ENCODE results near the gene MARF1. TPM values are rescaled to one million over a fixed set of nuclear protein-coding genes. Genes with fewer than 3 reads are reported as not detected.

MARF1 gene
- total and polyA plus RNA-seq, 9 of the 15 experiments (the other 6 are each of a cell fraction or from before 2014, with no cell fraction given): 4.7 to 33.2 (median 11.7) TPM

GRCh38 chr16:15604460-15605440 is 38.2 kb downstream of the MARF1 start:
- no peak overlapping the region for H3K4me2 ChIP-seq (ENCODE audit: insufficient read depth, low read length)
- H3K4me3 ChIP-seq: no peak overlapping the region
- H3K27ac ChIP-seq (ENCODE audit: extremely low read depth, low read depth, low read length): no peak overlapping the region
- ChIA-PET POLR2A (interaction anchor here (0.6 to 1.9 kb wide), 6 partner anchors 9 to 60 kb away, joined by 3 to 6 read pairs (median 4); no protein-coding TSS in a partner anchor), CTCF (ENCODE audit: low intra/inter-chr PET ratio) (no interaction called here)
- H2AFZ ChIP-seq (ENCODE audit: low read depth, low read length): no peak overlapping the region
- TF ChIP-seq ZNF584 (CRISPR knock-in tag; IDR thresholded peaks at IDR 0.05; ENCODE audit: low read depth) (peak; percentile 77; the same call in 1 of the 2 replicates), CEBPG (CRISPR knock-in tag; IDR thresholded peaks at IDR 0.05) (peak; percentile 64; the same call in 1 of the 2 replicates), CEBPG (tag; conservative IDR thresholded peaks at IDR 0.05 in 1 of 2, IDR thresholded peaks at IDR 0.05 in 1 of 2) (peak; percentile 53 to 85; a peak in 3 of 4 replicates), SMAD4 (CRISPR knock-in tag; conservative IDR thresholded peaks at IDR 0.05) (0 out of 2 replicates have a peak, but pooled peaks have one; percentile 41), HDAC8 (tag; IDR thresholded peaks at IDR 0.05) (no peak), ZNF124 (CRISPR knock-in tag; IDR thresholded peaks at IDR 0.05) (no peak), DMBX1 (CRISPR knock-in tag; IDR thresholded peaks at IDR 0.05; ENCODE audit: borderline replicate concordance) (0 out of 2 replicates have a peak, but pooled peaks have one; percentile 24), HMBOX1 (IDR thresholded peaks at IDR 0.05) (peak; percentile 73), TCF15 (CRISPR knock-in tag; IDR thresholded peaks at IDR 0.05) (no peak), CEBPB (tag; IDR thresholded peaks at IDR 0.05) (peak; percentile 60), NR2C1 (IDR thresholded peaks at IDR 0.05) (no peak), NR2C1 (tag; IDR thresholded peaks at IDR 0.05) (0 out of 2 replicates have a peak, but pooled peaks have one; percentile 3)
- TF ChIP-seq, protein P1, sequence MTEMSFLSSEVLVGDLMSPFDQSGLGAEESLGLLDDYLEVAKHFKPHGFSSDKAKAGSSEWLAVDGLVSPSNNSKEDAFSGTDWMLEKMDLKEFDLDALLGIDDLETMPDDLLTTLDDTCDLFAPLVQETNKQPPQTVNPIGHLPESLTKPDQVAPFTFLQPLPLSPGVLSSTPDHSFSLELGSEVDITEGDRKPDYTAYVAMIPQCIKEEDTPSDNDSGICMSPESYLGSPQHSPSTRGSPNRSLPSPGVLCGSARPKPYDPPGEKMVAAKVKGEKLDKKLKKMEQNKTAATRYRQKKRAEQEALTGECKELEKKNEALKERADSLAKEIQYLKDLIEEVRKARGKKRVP (CRISPR knock-in tag; IDR thresholded peaks at IDR 0.05): 0 out of 2 replicates have a peak, but pooled peaks have one; percentile 47
- TF ChIP-seq, protein P2, sequence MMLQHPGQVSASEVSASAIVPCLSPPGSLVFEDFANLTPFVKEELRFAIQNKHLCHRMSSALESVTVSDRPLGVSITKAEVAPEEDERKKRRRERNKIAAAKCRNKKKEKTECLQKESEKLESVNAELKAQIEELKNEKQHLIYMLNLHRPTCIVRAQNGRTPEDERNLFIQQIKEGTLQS (IDR thresholded peaks at IDR 0.05): peak; percentile 71
- TF ChIP-seq, protein P2 (CRISPR knock-in tag; conservative IDR thresholded peaks at IDR 0.05): no peak
- TF ChIP-seq, protein P3, sequence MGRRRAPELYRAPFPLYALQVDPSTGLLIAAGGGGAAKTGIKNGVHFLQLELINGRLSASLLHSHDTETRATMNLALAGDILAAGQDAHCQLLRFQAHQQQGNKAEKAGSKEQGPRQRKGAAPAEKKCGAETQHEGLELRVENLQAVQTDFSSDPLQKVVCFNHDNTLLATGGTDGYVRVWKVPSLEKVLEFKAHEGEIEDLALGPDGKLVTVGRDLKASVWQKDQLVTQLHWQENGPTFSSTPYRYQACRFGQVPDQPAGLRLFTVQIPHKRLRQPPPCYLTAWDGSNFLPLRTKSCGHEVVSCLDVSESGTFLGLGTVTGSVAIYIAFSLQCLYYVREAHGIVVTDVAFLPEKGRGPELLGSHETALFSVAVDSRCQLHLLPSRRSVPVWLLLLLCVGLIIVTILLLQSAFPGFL (CRISPR knock-in tag; IDR thresholded peaks at IDR 0.05): no peak
- no peaks in the 10 kb centered on the region; a peak in 3 of 5 replicates for H3K4me1 ChIP-seq (replicated peaks in 1 of 2; ENCODE audit: control insufficient read depth in 2 of 2, insufficient read depth in 2 of 2, low read length in 2 of 2)
- 89% methylated on average over 14 of the region's 14 CpGs for WGBS (ENCODE audit: insufficient coverage, low coverage, missing lambda C conversion rate)
- no peak for ATAC-seq
- H3K36me3 ChIP-seq (ENCODE audit: control insufficient read depth, insufficient read depth, low read length): peaks cover 69% of the 10 kb centered on the region
- no peaks in the 10 kb centered on the region for H3K9me3 ChIP-seq (replicated peaks; ENCODE audit: control insufficient read depth, insufficient read depth, low read depth, low read length)
- H3K27me3 ChIP-seq (ENCODE audit: control insufficient read depth in 2 of 2, insufficient read depth in 2 of 2, low read length in 2 of 2): no peaks in the 10 kb centered on the region
- H4K20me1 ChIP-seq (replicated peaks; ENCODE audit: control insufficient read depth, insufficient read depth, low read length): no peaks in the 10 kb centered on the region
- no peak for DNase-seq (ENCODE audit: extremely low read depth in 1 of 4, low spot score in 3 of 4)
- H3K9me1 ChIP-seq (ENCODE audit: control insufficient read depth, insufficient read depth, low read length): peaks cover 3% of the 10 kb centered on the region
- in situ Hi-C loops (cut with MboI) (no loop called here), intact Hi-C loops (cut with micrococcal nuclease) (no loop called here)
- no peaks in the 10 kb centered on the region for H3K79me2 ChIP-seq (ENCODE audit: control insufficient read depth, insufficient read depth, low read length)
- no TSS peak for BruUV-seq (replicated peaks)
- H3K9ac ChIP-seq (ENCODE audit: insufficient read depth in 1 of 2, low read depth in 2 of 2, low read length in 2 of 2): peak overlapping the region in 1 of 2 experiments; percentile 54; a peak in 1 of 4 replicates
- no peak for FAIRE-seq
